GM18502 (cell line): ENCODE results near the gene RUBCNL.

Experiments
- ATAC-seq: cut with Tn5 transposase; IDR thresholded peaks from one replicate; pipeline ENCODE4 v1.9.1; 2021; ENCODE audit warnings: mild to moderate bottlenecking; ENCODE audit not compliant: unreplicated experiment, poor library complexity

The RUBCNL gene

GRCh38 chr13:46313432-46314257 lies 73.4 kb downstream of the RUBCNL start:
- ATAC-seq, result no peak

- no peak for ATAC-seq
Observed at GRCh38 chr13:46313024-46313423, 74.0 kb downstream of the RUBCNL start.

- no peak for ATAC-seq
Observed at GRCh38 chr13:46311217-46311616, 75.8 kb downstream of the RUBCNL start.

GRCh38 chr13:46310066-46310465 lies 77.0 kb downstream of the RUBCNL start:
- ATAC-seq, result no peak

- ATAC-seq, result no peak
Observed at GRCh38 chr13:46307554-46307953, 79.5 kb downstream of the RUBCNL start.

- ATAC-seq, result no peak
Observed at GRCh38 chr13:46304546-46304945, 82.5 kb downstream of the RUBCNL start.

- no peak for ATAC-seq
Observed at GRCh38 chr13:46303742-46304385, 83.2 kb downstream of the RUBCNL start.

GRCh38 chr13:46297361-46297811 lies 89.7 kb downstream of the RUBCNL start:
- ATAC-seq, result no peak

GRCh38 chr13:46296921-46297320 lies 90.1 kb downstream of the RUBCNL start:
- ATAC-seq, result no peak

GRCh38 chr13:46296115-46296822 lies 90.8 kb downstream of the RUBCNL start:
- peak; percentile 48 for ATAC-seq

- peak; percentile 73 for ATAC-seq
Observed at GRCh38 chr13:46295491-46296114, 91.4 kb downstream of the RUBCNL start.

GRCh38 chr13:46293436-46293835 lies 93.6 kb downstream of the RUBCNL start:
- ATAC-seq, result no peak
